ENCODE measurements around the gene ADORA3. TPM values are rescaled to one million over a fixed set of nuclear protein-coding genes. Genes with fewer than 3 reads are reported as not detected.

ADORA3 gene
- total and polyA plus RNA-seq, 2 of the 8 experiments (the other 6 are each of a cell fraction or from before 2014, with no cell fraction given), result 0.03 TPM; not detected in 1

DNA sequence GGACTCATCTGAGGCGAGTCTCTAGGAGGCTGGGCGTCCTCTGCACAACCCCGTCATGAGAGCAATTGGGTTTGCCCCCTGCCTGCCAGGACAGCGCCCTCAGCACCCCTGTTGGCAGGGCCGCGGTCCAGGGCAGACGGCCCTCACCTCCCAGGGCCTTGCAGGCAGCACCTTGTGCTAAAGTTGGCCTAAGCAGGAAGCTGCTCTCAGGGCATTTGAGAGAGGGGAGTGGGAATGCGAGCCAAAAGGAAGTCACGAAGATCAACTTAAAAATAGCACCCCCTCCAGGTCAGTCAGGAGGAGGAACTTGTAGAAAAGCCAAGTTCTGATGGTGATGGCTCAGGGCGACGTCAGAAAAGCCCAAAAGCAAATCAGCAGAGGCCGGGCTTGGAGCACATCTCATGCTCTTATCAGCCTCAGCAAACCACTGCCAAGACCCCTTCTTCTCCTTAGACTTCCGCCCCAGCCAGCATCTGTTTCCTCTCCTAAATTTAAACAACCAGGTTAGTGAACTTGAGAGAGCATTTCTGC, 12.6 kb upstream of the ADORA3 start (continued):
- TF ChIP-seq, protein P1, sequence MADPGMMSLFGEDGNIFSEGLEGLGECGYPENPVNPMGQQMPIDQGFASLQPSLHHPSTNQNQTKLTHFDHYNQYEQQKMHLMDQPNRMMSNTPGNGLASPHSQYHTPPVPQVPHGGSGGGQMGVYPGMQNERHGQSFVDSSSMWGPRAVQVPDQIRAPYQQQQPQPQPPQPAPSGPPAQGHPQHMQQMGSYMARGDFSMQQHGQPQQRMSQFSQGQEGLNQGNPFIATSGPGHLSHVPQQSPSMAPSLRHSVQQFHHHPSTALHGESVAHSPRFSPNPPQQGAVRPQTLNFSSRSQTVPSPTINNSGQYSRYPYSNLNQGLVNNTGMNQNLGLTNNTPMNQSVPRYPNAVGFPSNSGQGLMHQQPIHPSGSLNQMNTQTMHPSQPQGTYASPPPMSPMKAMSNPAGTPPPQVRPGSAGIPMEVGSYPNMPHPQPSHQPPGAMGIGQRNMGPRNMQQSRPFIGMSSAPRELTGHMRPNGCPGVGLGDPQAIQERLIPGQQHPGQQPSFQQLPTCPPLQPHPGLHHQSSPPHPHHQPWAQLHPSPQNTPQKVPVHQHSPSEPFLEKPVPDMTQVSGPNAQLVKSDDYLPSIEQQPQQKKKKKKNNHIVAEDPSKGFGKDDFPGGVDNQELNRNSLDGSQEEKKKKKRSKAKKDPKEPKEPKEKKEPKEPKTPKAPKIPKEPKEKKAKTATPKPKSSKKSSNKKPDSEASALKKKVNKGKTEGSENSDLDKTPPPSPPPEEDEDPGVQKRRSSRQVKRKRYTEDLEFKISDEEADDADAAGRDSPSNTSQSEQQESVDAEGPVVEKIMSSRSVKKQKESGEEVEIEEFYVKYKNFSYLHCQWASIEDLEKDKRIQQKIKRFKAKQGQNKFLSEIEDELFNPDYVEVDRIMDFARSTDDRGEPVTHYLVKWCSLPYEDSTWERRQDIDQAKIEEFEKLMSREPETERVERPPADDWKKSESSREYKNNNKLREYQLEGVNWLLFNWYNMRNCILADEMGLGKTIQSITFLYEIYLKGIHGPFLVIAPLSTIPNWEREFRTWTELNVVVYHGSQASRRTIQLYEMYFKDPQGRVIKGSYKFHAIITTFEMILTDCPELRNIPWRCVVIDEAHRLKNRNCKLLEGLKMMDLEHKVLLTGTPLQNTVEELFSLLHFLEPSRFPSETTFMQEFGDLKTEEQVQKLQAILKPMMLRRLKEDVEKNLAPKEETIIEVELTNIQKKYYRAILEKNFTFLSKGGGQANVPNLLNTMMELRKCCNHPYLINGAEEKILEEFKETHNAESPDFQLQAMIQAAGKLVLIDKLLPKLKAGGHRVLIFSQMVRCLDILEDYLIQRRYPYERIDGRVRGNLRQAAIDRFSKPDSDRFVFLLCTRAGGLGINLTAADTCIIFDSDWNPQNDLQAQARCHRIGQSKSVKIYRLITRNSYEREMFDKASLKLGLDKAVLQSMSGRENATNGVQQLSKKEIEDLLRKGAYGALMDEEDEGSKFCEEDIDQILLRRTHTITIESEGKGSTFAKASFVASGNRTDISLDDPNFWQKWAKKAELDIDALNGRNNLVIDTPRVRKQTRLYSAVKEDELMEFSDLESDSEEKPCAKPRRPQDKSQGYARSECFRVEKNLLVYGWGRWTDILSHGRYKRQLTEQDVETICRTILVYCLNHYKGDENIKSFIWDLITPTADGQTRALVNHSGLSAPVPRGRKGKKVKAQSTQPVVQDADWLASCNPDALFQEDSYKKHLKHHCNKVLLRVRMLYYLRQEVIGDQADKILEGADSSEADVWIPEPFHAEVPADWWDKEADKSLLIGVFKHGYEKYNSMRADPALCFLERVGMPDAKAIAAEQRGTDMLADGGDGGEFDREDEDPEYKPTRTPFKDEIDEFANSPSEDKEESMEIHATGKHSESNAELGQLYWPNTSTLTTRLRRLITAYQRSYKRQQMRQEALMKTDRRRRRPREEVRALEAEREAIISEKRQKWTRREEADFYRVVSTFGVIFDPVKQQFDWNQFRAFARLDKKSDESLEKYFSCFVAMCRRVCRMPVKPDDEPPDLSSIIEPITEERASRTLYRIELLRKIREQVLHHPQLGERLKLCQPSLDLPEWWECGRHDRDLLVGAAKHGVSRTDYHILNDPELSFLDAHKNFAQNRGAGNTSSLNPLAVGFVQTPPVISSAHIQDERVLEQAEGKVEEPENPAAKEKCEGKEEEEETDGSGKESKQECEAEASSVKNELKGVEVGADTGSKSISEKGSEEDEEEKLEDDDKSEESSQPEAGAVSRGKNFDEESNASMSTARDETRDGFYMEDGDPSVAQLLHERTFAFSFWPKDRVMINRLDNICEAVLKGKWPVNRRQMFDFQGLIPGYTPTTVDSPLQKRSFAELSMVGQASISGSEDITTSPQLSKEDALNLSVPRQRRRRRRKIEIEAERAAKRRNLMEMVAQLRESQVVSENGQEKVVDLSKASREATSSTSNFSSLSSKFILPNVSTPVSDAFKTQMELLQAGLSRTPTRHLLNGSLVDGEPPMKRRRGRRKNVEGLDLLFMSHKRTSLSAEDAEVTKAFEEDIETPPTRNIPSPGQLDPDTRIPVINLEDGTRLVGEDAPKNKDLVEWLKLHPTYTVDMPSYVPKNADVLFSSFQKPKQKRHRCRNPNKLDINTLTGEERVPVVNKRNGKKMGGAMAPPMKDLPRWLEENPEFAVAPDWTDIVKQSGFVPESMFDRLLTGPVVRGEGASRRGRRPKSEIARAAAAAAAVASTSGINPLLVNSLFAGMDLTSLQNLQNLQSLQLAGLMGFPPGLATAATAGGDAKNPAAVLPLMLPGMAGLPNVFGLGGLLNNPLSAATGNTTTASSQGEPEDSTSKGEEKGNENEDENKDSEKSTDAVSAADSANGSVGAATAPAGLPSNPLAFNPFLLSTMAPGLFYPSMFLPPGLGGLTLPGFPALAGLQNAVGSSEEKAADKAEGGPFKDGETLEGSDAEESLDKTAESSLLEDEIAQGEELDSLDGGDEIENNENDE (IDR thresholded peaks at IDR 0.05; ENCODE audit: insufficient replicate concordance, low read length), result no peak
- no peak for TF ChIP-seq JUND (IDR thresholded peaks at IDR 0.05; ENCODE audit: low read length)
- TF ChIP-seq KDM1A (IDR thresholded peaks at IDR 0.05; ENCODE audit: borderline replicate concordance, low read length), result no peak
- TF ChIP-seq GABPA (IDR thresholded peaks at IDR 0.05; ENCODE audit: borderline replicate concordance, insufficient read depth, low read length), result no peak
- TF ChIP-seq KDM5A (IDR thresholded peaks at IDR 0.05; ENCODE audit: low read length), result no peak
- TF ChIP-seq, protein P2, sequence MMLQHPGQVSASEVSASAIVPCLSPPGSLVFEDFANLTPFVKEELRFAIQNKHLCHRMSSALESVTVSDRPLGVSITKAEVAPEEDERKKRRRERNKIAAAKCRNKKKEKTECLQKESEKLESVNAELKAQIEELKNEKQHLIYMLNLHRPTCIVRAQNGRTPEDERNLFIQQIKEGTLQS (IDR thresholded peaks at IDR 0.05; ENCODE audit: insufficient read depth, low read depth, low read length), result no peak
- no peak for TF ChIP-seq TAF7 (optimal IDR thresholded peaks at IDR 0.05; ENCODE audit: borderline replicate concordance, low read depth, low read length)
- no peak for TF ChIP-seq SIX5 (IDR thresholded peaks at IDR 0.05; ENCODE audit: low read depth, low read length)
- TF ChIP-seq HDAC6 (IDR thresholded peaks at IDR 0.05; ENCODE audit: low read depth, low read length), result no peak
- no peak for TF ChIP-seq SAP30 (IDR thresholded peaks at IDR 0.05; ENCODE audit: insufficient read depth, insufficient replicate concordance, low read length)
- no peak for TF ChIP-seq MAFK (IDR thresholded peaks at IDR 0.05; ENCODE audit: low read depth, low read length)

All from H1 (cell line).